Psoas muscle (tissue), 8 donors: ENCODE data around the gene MYCBP2. TPM values are rescaled to one million over a fixed set of nuclear protein-coding genes. Genes with fewer than 3 reads are reported as not detected.

Experiments
- ATAC-seq, 4 donors: fragments of 200-7000 bp; cut with Tn5 transposase; one replicate each; pipeline ENCODE4 v1.9.1; 2020; ENCODE audit warnings: moderate library complexity in 3 of 4, mild to moderate bottlenecking in 2 of 4
- DNase-seq, 2 donors: peaks; one replicate each; pipeline ENCODE4 v3.0.0-alpha.2; 2020
- H3K27ac ChIP-seq: fragments of 200-600 bp; one replicate; pipeline ENCODE4 v1.8.0; 2022
- H3K27me3 ChIP-seq, 3 donors: fragments of 200-600 bp in 1 of 3; one replicate each; pipeline versions ENCODE4 v1.6.1 to v1.8.0; 2013 to 2022; ENCODE audit warnings: low read length in 2 of 3, mild to moderate bottlenecking in 2 of 3, moderate library complexity in 1 of 3; ENCODE audit not compliant: insufficient read depth in 3 of 3
- H3K36me3 ChIP-seq, 2 donors: fragments of 200-600 bp in 1 of 2; one replicate each; pipeline versions ENCODE4 v1.6.1 to v1.8.0; 2013 to 2022; ENCODE audit warnings: low read depth in 1 of 2, mild to moderate bottlenecking in 1 of 2, moderate library complexity in 1 of 2; ENCODE audit not compliant: insufficient read depth in 1 of 2
- H3K4me1 ChIP-seq: fragments of 200-600 bp; one replicate; pipeline ENCODE4 v1.8.0; 2022
- H3K4me3 ChIP-seq: fragments of 200-600 bp; one replicate; pipeline ENCODE4 v1.8.0; 2022; ENCODE audit warnings: mild to moderate bottlenecking
- H3K9me3 ChIP-seq: fragments of 200-600 bp; one replicate; pipeline ENCODE4 v1.8.0; 2022
- WGBS, 3 donors: extraction: QIAGEN DNeasy Blood & Tissue Kit; methylation state at CpG; one replicate each; pipeline versions ENCODE4 v1.1.6 to v1.1.7; 2013; 5-methylcytosine and 5-hydroxymethylcytosine counted together
- intact Hi-C, 2 donors: fragments of 100-400 bp; cut with DNase I; formaldehyde crosslinking; loops; one replicate each; pipeline versions ENCODE4 v1.11.0 to v1.14.2; 2022
- polyA plus RNA-seq, 3 donors: library from polyadenylated mRNA; stranded (reverse); fragments of 200-250 nt; gene quantifications; one replicate each; pipeline ENCODE4 v1.2.3, GENCODE V29; 2013
- total RNA-seq, 4 donors: library from RNA; stranded (reverse); fragmentation: NEBNext Ultra II Directional in 2 of 4; extraction: Animal tissue kit (Norgen Biotek cat#: 25700) in 2 of 4; gene quantifications; one replicate each; pipeline versions ENCODE4 v1.2.1 to v1.2.4, GENCODE V29; 2021 to 2023
- TF ChIP-seq, protein P1 (sequence below): fragments of 200-600 bp; IDR thresholded peaks from one replicate; pipeline ENCODE4 v1.8.0; 2022; ENCODE audit warnings: antibody characterized with exemption
- donor health status: healthy with polysubstance abuse.
- donor health status: DM: no; HTN: no; CAD: no; lungs with moderate emphysema.
- donor health status: Bipolar disorder and iron deficiency.
- donor health status: healthy.
- donor health status: DM: yes; HTN: yes; CAD: no.
- donor health status: DM: no; HTN: no; CAD: no.
- donor health status: DM: no; HTN: no; CAD: no.
- donor health status: DM: yes; HTN: yes; CAD: no.

The MYCBP2 gene
- total and polyA plus RNA-seq, 7 donors, result 10.8 to 49.5 (median 35.5) TPM

DNA sequence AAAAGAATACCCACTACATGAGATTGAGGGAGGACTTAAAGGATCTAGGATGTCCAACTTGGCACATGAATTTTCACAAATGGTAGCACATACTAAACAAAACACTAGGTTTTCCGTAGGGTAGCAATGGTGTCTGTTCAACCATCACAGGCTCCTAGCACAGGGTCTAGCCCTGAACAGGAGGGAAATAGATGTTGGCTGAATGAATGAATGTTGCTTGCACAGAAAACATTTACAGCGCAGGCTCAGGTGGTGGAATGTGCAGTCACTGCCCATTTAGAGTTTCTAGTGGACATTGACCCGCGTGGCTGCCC, 1.9 kb upstream of the MYCBP2 start:
- intact Hi-C loops, result loop anchor here (5.0 to 10.0 kb wide), 3 partner anchors 54 to 366 kb away; partner anchors contain the start of gene SLAIN1 (in 1 of the 2)

DNA sequence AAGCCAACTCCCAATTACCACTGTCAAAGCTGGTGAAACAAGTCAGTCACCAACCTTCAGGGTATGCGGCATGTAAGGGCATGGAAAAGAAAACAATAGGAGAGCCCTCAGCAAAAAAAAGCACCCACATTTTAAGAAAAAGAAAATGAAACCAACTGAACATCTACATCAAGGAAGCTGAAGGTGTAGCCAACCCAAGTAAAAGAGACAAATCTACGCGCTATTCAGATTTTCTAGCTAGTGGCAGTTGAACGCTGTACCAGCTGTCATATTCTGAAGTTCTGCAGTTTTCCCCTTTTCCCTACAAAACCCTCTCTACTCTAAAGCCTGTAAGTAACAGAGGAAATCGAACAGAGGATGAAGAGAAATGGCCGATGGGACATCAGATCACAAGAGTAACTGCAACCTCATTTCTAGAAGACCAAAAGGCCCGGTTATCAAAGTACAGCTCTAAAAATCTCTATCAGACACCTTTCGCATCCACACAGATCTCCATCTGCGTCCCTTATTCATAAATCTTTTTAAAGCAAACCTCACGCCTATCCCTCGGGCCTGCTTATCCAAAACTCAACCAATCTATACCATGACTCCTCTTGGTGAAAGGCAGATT, 1.4 kb downstream of the MYCBP2 start:
- Histone ChIP-seq H3K4me1 (peaks cover 53% of the 10 kb centered on the region), H3K27me3 (no peaks in the 10 kb centered on the region), H3K36me3 (no peaks in the 10 kb centered on the region), H3K4me3 (peak overlapping the region; percentile 93), H3K9me3 (no peaks in the 10 kb centered on the region), H3K27ac (peak overlapping the region; percentile 69)
- TF ChIP-seq, protein P1, sequence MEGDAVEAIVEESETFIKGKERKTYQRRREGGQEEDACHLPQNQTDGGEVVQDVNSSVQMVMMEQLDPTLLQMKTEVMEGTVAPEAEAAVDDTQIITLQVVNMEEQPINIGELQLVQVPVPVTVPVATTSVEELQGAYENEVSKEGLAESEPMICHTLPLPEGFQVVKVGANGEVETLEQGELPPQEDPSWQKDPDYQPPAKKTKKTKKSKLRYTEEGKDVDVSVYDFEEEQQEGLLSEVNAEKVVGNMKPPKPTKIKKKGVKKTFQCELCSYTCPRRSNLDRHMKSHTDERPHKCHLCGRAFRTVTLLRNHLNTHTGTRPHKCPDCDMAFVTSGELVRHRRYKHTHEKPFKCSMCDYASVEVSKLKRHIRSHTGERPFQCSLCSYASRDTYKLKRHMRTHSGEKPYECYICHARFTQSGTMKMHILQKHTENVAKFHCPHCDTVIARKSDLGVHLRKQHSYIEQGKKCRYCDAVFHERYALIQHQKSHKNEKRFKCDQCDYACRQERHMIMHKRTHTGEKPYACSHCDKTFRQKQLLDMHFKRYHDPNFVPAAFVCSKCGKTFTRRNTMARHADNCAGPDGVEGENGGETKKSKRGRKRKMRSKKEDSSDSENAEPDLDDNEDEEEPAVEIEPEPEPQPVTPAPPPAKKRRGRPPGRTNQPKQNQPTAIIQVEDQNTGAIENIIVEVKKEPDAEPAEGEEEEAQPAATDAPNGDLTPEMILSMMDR, result no peak
- DNase-seq (no peak), ATAC-seq (no peak)
- 5 to 10% (median 6%) methylated on average over 11 of the region's 11 CpGs for WGBS, 3 donors
- intact Hi-C loops, result loop anchor here (5.0 to 10.0 kb wide), 3 partner anchors 51 to 369 kb away; partner anchors contain the start of gene SLAIN1 (in 1 of the 2)

More for the DNA sequence above, 1.9 kb upstream of the MYCBP2 start:
- H3K4me3 ChIP-seq, result peak overlapping the region; percentile 79
- H3K9me3 ChIP-seq, result no peaks in the 10 kb centered on the region
- H3K27ac ChIP-seq, result peak overlapping the region; percentile 85
- TF ChIP-seq, protein P1, result no peak
- WGBS, 3 donors, result 2 to 7% (median 2%) methylated on average over 4 of the region's 4 CpGs
- ATAC-seq (no peak), DNase-seq (no peak)
- H3K36me3 ChIP-seq, result no peaks in the 10 kb centered on the region
- H3K4me1 ChIP-seq, result peaks cover 34% of the 10 kb centered on the region
- H3K27me3 ChIP-seq, result no peaks in the 10 kb centered on the region

DNA sequence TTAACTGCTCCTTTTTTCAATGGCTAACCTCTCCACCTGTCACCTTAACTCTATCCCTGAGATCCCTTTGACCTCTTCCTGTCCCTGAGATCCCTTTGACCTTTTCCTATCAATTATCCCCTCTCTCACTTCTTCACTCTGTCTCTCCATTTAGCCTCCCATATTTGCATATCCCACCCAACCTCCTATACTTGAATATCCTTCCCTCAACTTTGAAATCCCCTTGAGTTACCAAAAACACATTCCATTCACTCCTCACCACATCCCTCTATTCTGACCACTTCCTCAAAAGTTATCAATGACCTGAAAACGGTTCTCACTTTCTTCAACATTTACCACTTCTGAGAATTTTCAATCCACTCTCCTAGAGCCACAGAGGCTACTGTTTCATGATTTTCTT, 3.0 kb downstream of the MYCBP2 start:
- 51 to 69% (median 59%) methylated on average over 1 of the region's 1 CpG for WGBS, 3 donors
- DNase-seq, result no peak
- H3K4me1 ChIP-seq, result peaks cover 60% of the 10 kb centered on the region
- no peaks in the 10 kb centered on the region for H3K36me3 ChIP-seq
- no peaks in the 10 kb centered on the region for H3K27me3 ChIP-seq
- TF ChIP-seq, protein P1, result no peak
- H3K4me3 ChIP-seq, result peak overlapping the region; percentile 15
- no peaks in the 10 kb centered on the region for H3K9me3 ChIP-seq
- intact Hi-C loops, result loop anchor here (10.0 kb wide), 2 partner anchors 49 to 371 kb away; partner anchors contain the start of gene SLAIN1 (in 1 of the 2)
- ATAC-seq, result no peak
- H3K27ac ChIP-seq, result no peak overlapping the region

DNA sequence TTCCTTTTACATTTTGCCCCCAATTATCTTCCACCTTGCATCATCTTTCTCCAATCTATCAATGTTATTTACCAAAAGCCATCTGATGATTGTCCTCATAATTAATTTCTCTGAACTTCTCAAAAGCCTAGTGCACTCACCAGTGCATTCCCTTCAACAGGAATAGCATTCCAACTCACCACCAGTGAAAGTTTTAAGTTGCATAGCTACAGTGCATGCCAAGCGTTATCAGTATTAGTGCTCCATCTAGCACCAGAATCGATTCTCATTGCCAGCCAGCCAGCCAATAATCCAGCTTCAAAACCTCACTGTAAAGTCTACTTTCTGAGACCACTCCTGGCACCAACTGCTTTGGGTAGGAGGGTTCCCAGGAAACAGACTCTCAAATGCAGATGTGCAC, 7.4 kb downstream of the MYCBP2 start:
- intact Hi-C loops, result no loop called here
- DNase-seq (no peak), ATAC-seq (no peak)
- Histone ChIP-seq H3K27ac (no peak overlapping the region), H3K36me3 (no peaks in the 10 kb centered on the region), H3K27me3 (no peaks in the 10 kb centered on the region), H3K4me1 (peaks cover 53% of the 10 kb centered on the region), H3K9me3 (no peaks in the 10 kb centered on the region), H3K4me3 (no peak overlapping the region)
- TF ChIP-seq, protein P1, result no peak
- 65 to 72% (median 67%) methylated on average over 2 of the region's 2 CpGs for WGBS, 3 donors

DNA sequence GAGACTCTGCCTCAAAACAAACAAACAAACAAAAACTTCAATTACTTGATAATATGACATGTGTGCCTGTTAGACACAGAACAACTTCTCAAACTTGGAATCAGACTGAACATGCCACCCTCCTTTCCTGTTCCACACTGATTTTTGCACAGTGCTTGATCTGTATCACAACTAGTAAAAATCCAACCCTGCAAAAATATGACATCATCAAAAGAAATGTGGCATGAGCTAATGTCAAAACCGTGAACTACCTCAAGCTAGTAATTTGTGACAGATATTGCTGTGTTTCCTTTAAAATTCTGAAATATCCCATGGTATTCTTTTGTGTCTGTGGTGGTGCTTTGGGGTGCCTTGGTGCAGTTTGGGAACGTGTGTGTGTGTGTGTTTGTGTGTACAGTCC, 8.2 kb downstream of the MYCBP2 start:
- 60 to 66% (median 63%) methylated on average over 2 of the region's 2 CpGs for WGBS, 3 donors
- Histone ChIP-seq H3K27ac (no peak overlapping the region), H3K9me3 (no peaks in the 10 kb centered on the region), H3K27me3 (no peaks in the 10 kb centered on the region), H3K4me3 (no peak overlapping the region), H3K36me3 (no peaks in the 10 kb centered on the region), H3K4me1 (peaks cover 45% of the 10 kb centered on the region)
- ATAC-seq, result no peak
- TF ChIP-seq, protein P1, result no peak
- intact Hi-C loops, result no loop called here
- DNase-seq, result no peak
